ENCODE results near the gene C11orf65. TPM values are rescaled to one million over a fixed set of nuclear protein-coding genes. Genes with fewer than 3 reads are reported as not detected.

C11orf65 gene
- total RNA-seq, 1 experiment from 2014 or later, result 1.3 TPM

GRCh38 chr11:108370990-108371389, 96.3 kb downstream of the C11orf65 start:
- no peaks in the 10 kb centered on the region for H4K20me1 ChIP-seq (ENCODE audit: insufficient read depth)
- H3K9me2 ChIP-seq (ENCODE audit: insufficient read depth), result no peaks in the 10 kb centered on the region
- no peaks in the 10 kb centered on the region for H3K4me1 ChIP-seq (ENCODE audit: control insufficient read depth in 1 of 2, insufficient read depth in 2 of 2, low read length in 2 of 2)
- no TSS peak for BruUV-seq (replicated peaks)
- H3K9ac ChIP-seq (ENCODE audit: low read length), result no peak overlapping the region
- no peak overlapping the region for H3K4me2 ChIP-seq (ENCODE audit: low read length)
- H3K79me2 ChIP-seq (ENCODE audit: insufficient read depth, low read length), result no peaks in the 10 kb centered on the region
- DNase-seq (ENCODE audit: low read depth, low spot score) (no peak), ATAC-seq (no peak)
- intact Hi-C loops (cut with micrococcal nuclease), result no loop called here
- CTCF ChIA-PET, result no interaction called here
- no peaks in the 10 kb centered on the region; a peak in 1 of 4 replicates for H3K36me3 ChIP-seq (ENCODE audit: control insufficient read depth in 1 of 2, insufficient read depth in 2 of 2, low read length in 2 of 2)
- H3K27me3 ChIP-seq (ENCODE audit: insufficient read depth, low read length), result no peaks in the 10 kb centered on the region
- H2AFZ ChIP-seq (ENCODE audit: low read depth, low read length, poor library complexity, severe bottlenecking), result no peak overlapping the region
- H3K27ac ChIP-seq (ENCODE audit: low read depth, low read length), result no peak overlapping the region
- TF ChIP-seq CBX3 (IDR thresholded peaks at IDR 0.05; ENCODE audit: low read depth), result no peak
- no peak for TF ChIP-seq ATF3 (IDR thresholded peaks at IDR 0.05)
- TF ChIP-seq SRF (IDR thresholded peaks at IDR 0.05; ENCODE audit: low read depth), result no peak
- no peak for TF ChIP-seq ZBTB33 (IDR thresholded peaks at IDR 0.05; ENCODE audit: extremely low read depth, insufficient replicate concordance, low read length)
- POLR2A ChIA-PET, result no interaction called here
- no peaks in the 10 kb centered on the region for H3K9me3 ChIP-seq (ENCODE audit: control insufficient read depth in 1 of 2, insufficient read depth in 1 of 2, low read depth in 1 of 2, low read length in 2 of 2)
- H3K4me3 ChIP-seq (replicated peaks in 1 of 2; ENCODE audit: low read depth in 1 of 2, low read length in 2 of 2), result no peak overlapping the region
- RAD21 ChIA-PET (ENCODE audit: low non-redundant PET in 1 of 2, low total read pairs in 2 of 2, uncharacterized antibody in 2 of 2, unreplicated experiment in 2 of 2), result no interaction called here

- Histone ChIP-seq H3K4me2 (ENCODE audit: low read length) (no peak overlapping the region), H3K9ac (ENCODE audit: low read length) (no peak overlapping the region), H4K20me1 (ENCODE audit: insufficient read depth) (no peaks in the 10 kb centered on the region), H2AFZ (ENCODE audit: low read depth, low read length, poor library complexity, severe bottlenecking) (no peak overlapping the region), H3K79me2 (ENCODE audit: insufficient read depth, low read length) (no peaks in the 10 kb centered on the region), H3K4me1 (ENCODE audit: control insufficient read depth in 1 of 2, insufficient read depth in 2 of 2, low read length in 2 of 2) (no peaks in the 10 kb centered on the region), H3K9me2 (ENCODE audit: insufficient read depth) (no peaks in the 10 kb centered on the region), H3K9me3 (ENCODE audit: control insufficient read depth in 1 of 2, insufficient read depth in 1 of 2, low read depth in 1 of 2, low read length in 2 of 2) (no peaks in the 10 kb centered on the region), H3K36me3 (ENCODE audit: control insufficient read depth in 1 of 2, insufficient read depth in 2 of 2, low read length in 2 of 2) (peaks cover 0 to under 1% of the 10 kb centered on the region in 2 experiments; a peak in 2 of 4 replicates), H3K4me3 (replicated peaks in 1 of 2; ENCODE audit: low read depth in 1 of 2, low read length in 2 of 2) (no peak overlapping the region), H3K27me3 (ENCODE audit: insufficient read depth, low read length) (no peaks in the 10 kb centered on the region), H3K27ac (ENCODE audit: low read depth, low read length) (no peak overlapping the region)
- no peak for ATAC-seq
- DNase-seq (ENCODE audit: low read depth, low spot score), result no peak
- POLR2A ChIA-PET, result no interaction called here
- RAD21 ChIA-PET (ENCODE audit: low non-redundant PET in 1 of 2, low total read pairs in 2 of 2, uncharacterized antibody in 2 of 2, unreplicated experiment in 2 of 2), result no interaction called here
- CTCF ChIA-PET, result no interaction called here
- TF ChIP-seq EZH2phosphoT487 (IDR thresholded peaks at IDR 0.05; ENCODE audit: borderline replicate concordance) (no peak), SIN3A (IDR thresholded peaks at IDR 0.05; ENCODE audit: low read depth) (no peak), POLR2A (IDR thresholded peaks at IDR 0.05; ENCODE audit: borderline replicate concordance, extremely low read depth, insufficient read depth, insufficient read length) (no peak), ZNF274 (IDR thresholded peaks at IDR 0.05; ENCODE audit: low read depth, low read length) (no peak), POLR2AphosphoS5 (IDR thresholded peaks at IDR 0.05; ENCODE audit: low read depth, low read length) (no peak), MAX (IDR thresholded peaks at IDR 0.05) (no peak), ZBTB33 (IDR thresholded peaks at IDR 0.05; ENCODE audit: extremely low read depth, insufficient replicate concordance, low read length) (no peak), EGR1 (IDR thresholded peaks at IDR 0.05; ENCODE audit: low read depth) (no peak), SRF (IDR thresholded peaks at IDR 0.05; ENCODE audit: low read depth) (no peak), FOSL1 (IDR thresholded peaks at IDR 0.05; ENCODE audit: low read depth) (no peak), CBX3 (IDR thresholded peaks at IDR 0.05; ENCODE audit: low read depth) (no peak), CEBPB (IDR thresholded peaks at IDR 0.05; ENCODE audit: low read depth) (no peak), JUND (IDR thresholded peaks at IDR 0.05) (no peak), ELF1 (IDR thresholded peaks at IDR 0.05; ENCODE audit: borderline replicate concordance, low read depth) (no peak), SP1 (IDR thresholded peaks at IDR 0.05; ENCODE audit: low read depth) (no peak)
- intact Hi-C loops (cut with micrococcal nuclease), result no loop called here
- BruUV-seq (replicated peaks), result no TSS peak
Observed at GRCh38 chr11:108370315-108370714, 97.0 kb downstream of the C11orf65 start.

Data from HCT116 (cell line).